ENCODE data around the gene BPHL.
"Not testable (repeated sequence)": the region's sequence is repeated elsewhere in the genome, so short reads cannot be mapped to it uniquely, and the experiment has no call there.

The BPHL gene

GRCh38 chr6:3156184-3157130, 37.9 kb downstream of the BPHL start:
- not testable (repeated sequence) for DNase-seq (ENCODE audit: low spot score)

GRCh38 chr6:3157131-3157933, 38.8 kb downstream of the BPHL start, which contains the start of gene TUBB2A:
TSS of gene TUBB2A (minus strand) at chr6:3157544. CDS start at chr6:3157463, 81 bp downstream.
- DNase-seq (ENCODE audit: low spot score), result peak; percentile 51

- DNase-seq (ENCODE audit: low spot score), result peak; percentile 92
Measured at GRCh38 chr6:3159805-3160781, 41.6 kb downstream of the BPHL start.

GRCh38 chr6:3162067-3162497, 43.6 kb downstream of the BPHL start:
- no peak for DNase-seq (ENCODE audit: low spot score)

GRCh38 chr6:3162565-3163247, 44.2 kb downstream of the BPHL start:
- peak; percentile 77 for DNase-seq (ENCODE audit: low spot score)

- no peak for DNase-seq (ENCODE audit: low spot score)
Measured at GRCh38 chr6:3163248-3163594, 44.7 kb downstream of the BPHL start.

- no peak for DNase-seq (ENCODE audit: low spot score)
Measured at GRCh38 chr6:3164388-3164787, 45.9 kb downstream of the BPHL start.

GRCh38 chr6:3165631-3166534, 47.4 kb downstream of the BPHL start:
- peak; percentile 76 for DNase-seq (ENCODE audit: low spot score)

GRCh38 chr6:3166535-3167225, 48.2 kb downstream of the BPHL start:
- not testable (repeated sequence) for DNase-seq (ENCODE audit: low spot score)

GRCh38 chr6:3168046-3168445, 49.5 kb downstream of the BPHL start:
- DNase-seq (ENCODE audit: low spot score), result not testable (repeated sequence)

- DNase-seq (ENCODE audit: low spot score), result not testable (repeated sequence)
Measured at GRCh38 chr6:3170676-3171075, 52.2 kb downstream of the BPHL start.

GRCh38 chr6:3171313-3172175, 53.0 kb downstream of the BPHL start:
- DNase-seq (ENCODE audit: low spot score), result not testable (repeated sequence)

- DNase-seq (ENCODE audit: low spot score), result not testable (repeated sequence)
Measured at GRCh38 chr6:3172789-3173188, 54.3 kb downstream of the BPHL start.

GRCh38 chr6:3173636-3174089, 55.2 kb downstream of the BPHL start:
- DNase-seq (ENCODE audit: low spot score), result not testable (repeated sequence)

- peak; percentile 63 for DNase-seq (ENCODE audit: low spot score)
Measured at GRCh38 chr6:3175715-3176402, 57.3 kb downstream of the BPHL start.

GRCh38 chr6:3176562-3177355, 58.2 kb downstream of the BPHL start:
- DNase-seq (ENCODE audit: low spot score), result peak; percentile 84

- DNase-seq (ENCODE audit: low spot score), result not testable (repeated sequence)
Measured at GRCh38 chr6:3178666-3179065, 60.2 kb downstream of the BPHL start.
